ENCODE results near the gene NDRG3. TPM values are rescaled to one million over a fixed set of nuclear protein-coding genes. Genes with fewer than 3 reads are reported as not detected.
"Not testable (repeated sequence)": the region's sequence is repeated elsewhere in the genome, so short reads cannot be mapped to it uniquely, and the experiment has no call there.

The NDRG3 gene
- total RNA-seq, 1 donor from 2014 or later, result 36.9 TPM

DNA sequence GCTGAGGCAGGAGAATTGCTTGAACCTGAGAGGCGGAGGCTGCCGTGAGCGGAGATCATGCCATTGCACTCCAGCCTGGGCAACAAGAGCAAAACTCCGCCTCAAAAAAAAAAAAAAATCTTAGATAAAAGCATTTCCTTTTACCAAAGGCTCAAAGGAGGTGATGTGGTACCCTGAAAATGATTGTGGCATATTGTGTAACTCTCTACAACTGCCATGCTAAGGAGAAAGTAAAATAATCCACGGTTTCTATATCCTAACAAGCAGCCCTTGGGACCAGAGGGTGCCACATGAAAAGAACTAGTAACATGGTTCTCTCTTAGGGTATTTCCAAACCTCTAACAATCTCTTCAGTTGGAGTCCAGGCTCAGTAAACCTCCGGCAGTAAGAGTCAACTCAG is 61.1 kb downstream of the NDRG3 start:
- H3K9me3 ChIP-seq, result no peaks in the 10 kb centered on the region
- intact Hi-C loops (cut with DNase I), result no loop called here
- H3K27ac ChIP-seq, result no peak overlapping the region
- H3K4me3 ChIP-seq, result no peak overlapping the region
- no peaks in the 10 kb centered on the region for H3K27me3 ChIP-seq
- TF ChIP-seq, protein P1, sequence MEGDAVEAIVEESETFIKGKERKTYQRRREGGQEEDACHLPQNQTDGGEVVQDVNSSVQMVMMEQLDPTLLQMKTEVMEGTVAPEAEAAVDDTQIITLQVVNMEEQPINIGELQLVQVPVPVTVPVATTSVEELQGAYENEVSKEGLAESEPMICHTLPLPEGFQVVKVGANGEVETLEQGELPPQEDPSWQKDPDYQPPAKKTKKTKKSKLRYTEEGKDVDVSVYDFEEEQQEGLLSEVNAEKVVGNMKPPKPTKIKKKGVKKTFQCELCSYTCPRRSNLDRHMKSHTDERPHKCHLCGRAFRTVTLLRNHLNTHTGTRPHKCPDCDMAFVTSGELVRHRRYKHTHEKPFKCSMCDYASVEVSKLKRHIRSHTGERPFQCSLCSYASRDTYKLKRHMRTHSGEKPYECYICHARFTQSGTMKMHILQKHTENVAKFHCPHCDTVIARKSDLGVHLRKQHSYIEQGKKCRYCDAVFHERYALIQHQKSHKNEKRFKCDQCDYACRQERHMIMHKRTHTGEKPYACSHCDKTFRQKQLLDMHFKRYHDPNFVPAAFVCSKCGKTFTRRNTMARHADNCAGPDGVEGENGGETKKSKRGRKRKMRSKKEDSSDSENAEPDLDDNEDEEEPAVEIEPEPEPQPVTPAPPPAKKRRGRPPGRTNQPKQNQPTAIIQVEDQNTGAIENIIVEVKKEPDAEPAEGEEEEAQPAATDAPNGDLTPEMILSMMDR (IDR thresholded peaks at IDR 0.05), result no peak
- no peak for DNase-seq (ENCODE audit: low spot score in 2 of 2)
- peaks cover 30 to 71% of the 10 kb centered on the region in 2 donors for H3K36me3 ChIP-seq
- H3K4me1 ChIP-seq, result no peaks in the 10 kb centered on the region

DNA sequence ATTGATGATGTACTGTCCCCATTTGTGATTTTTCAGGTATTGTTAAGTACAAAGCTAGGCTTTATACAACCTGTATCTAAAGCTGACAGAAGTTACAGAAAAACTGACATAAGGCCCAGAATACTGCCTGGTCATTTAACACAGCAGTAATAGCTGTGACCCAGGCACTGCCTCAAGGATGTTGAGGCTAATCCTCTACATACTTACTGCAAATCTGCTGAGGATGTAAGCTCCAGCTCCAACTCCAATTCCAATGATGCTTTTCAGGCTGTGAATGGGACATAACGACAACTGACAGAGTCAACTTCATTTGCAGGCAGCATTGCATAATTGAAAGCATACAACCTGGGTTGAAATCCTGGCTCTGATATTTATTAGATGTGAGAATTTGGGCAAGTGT is 63.6 kb downstream of the NDRG3 start:
- Histone ChIP-seq H3K9me3 (no peaks in the 10 kb centered on the region), H3K27ac (no peak overlapping the region), H3K27me3 (no peaks in the 10 kb centered on the region), H3K4me3 (no peak overlapping the region), H3K36me3 (peaks cover 23 to 82% of the 10 kb centered on the region in 2 donors), H3K4me1 (no peaks in the 10 kb centered on the region)
- intact Hi-C loops (cut with DNase I), result no loop called here
- DNase-seq (ENCODE audit: low spot score in 2 of 2), result no peak
- TF ChIP-seq, protein P1 (IDR thresholded peaks at IDR 0.05), result no peak

DNA sequence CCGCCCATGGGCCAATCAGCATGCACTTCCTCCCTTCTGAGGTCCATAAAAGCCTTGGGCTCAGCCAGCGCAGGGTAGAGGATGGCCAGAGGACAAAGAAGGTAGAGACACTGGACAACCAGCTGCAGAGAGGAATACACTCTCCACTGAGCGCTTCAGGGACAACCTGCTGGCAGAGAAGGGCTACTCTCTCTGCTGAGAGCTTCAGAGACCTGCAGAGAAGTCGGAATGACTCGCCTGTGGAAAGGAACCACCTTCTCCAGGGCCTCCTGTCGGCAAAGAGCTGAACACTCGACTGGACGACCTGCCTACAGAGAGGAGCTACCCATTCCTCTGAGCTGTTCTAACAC is 68.5 kb downstream of the NDRG3 start:
- H3K27me3 ChIP-seq, result no peaks in the 10 kb centered on the region
- peaks cover 13 to 68% of the 10 kb centered on the region in 2 donors for H3K36me3 ChIP-seq
- H3K9me3 ChIP-seq, result no peaks in the 10 kb centered on the region
- no peaks in the 10 kb centered on the region for H3K4me1 ChIP-seq
- TF ChIP-seq, protein P1 (IDR thresholded peaks at IDR 0.05), result no peak
- no peak for DNase-seq (ENCODE audit: low spot score in 2 of 2)
- intact Hi-C loops (cut with DNase I), result no loop called here
- no peak overlapping the region for H3K4me3 ChIP-seq
- no peak overlapping the region for H3K27ac ChIP-seq

DNA sequence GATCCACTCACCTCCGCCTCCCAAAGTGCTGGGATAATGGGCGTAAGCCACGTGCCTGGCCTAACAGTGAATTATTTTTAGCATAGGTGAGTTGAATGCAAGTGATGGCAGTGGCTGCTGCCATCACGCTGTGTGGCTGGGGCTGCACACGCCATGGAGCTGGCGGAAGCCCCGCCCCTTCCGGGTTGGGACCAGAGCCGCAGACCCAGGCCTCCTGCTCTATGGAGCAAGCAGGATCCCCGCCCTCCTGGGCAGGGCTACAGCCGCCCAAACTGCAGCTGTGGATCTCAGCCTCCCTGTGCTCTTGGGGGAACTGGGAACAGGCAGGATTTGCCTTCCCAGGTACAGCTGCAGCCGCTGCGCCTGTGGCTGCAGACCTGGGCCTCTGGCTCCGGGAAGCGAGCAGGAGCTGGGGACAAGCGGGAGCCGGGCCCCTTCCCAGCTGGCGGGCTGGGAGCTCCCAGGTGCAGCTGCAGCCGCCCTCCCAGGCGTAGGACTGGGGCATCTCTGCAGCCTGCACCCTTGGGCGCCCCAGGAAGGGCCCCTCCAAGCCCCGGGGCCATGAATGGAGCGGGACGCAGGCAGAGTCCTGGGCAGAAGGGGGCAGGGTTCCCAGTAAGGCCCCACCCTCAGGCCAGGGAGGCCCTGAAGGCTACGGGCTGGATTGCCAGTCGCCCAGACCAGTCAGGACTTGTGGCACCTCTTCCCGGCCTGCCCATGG is 69.0 kb downstream of the NDRG3 start:
- H3K36me3 ChIP-seq, result peaks cover 10 to 65% of the 10 kb centered on the region in 2 donors
- H3K4me1 ChIP-seq, result no peaks in the 10 kb centered on the region
- H3K4me3 ChIP-seq, result no peak overlapping the region
- H3K27ac ChIP-seq, result no peak overlapping the region
- no peak for DNase-seq (ENCODE audit: low spot score in 2 of 2)
- no peaks in the 10 kb centered on the region for H3K9me3 ChIP-seq
- TF ChIP-seq, protein P1 (IDR thresholded peaks at IDR 0.05), result no peak
- intact Hi-C loops (cut with DNase I), result no loop called here
- H3K27me3 ChIP-seq, result no peaks in the 10 kb centered on the region

DNA sequence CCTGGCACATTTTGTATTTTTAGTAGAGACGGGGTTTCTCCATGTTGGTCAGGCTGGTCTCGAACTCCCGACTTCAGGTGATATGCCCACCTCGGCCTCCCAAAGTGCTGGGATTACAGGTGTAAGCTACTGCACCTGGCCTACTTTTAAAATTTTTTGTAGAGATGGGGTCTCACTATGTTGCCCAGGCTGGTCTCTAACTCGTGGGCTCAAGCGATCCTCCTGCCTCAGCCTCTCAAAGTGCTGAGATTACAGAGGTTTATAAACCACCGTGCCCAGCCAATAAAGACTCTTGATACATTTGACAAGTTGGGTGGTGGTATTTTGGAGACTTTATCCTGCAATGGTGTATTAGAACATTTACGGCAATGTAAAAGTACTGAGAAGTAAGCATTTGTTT is 70.3 kb downstream of the NDRG3 start:
- H3K4me3 ChIP-seq; H3K27ac ChIP-seq; intact Hi-C loops (cut with DNase I); H3K9me3 ChIP-seq; H3K27me3 ChIP-seq; DNase-seq (ENCODE audit: low spot score in 2 of 2); H3K4me1 ChIP-seq: not testable (repeated sequence)
- peaks cover 17 to 61% of the 10 kb centered on the region in 2 donors for H3K36me3 ChIP-seq

DNA sequence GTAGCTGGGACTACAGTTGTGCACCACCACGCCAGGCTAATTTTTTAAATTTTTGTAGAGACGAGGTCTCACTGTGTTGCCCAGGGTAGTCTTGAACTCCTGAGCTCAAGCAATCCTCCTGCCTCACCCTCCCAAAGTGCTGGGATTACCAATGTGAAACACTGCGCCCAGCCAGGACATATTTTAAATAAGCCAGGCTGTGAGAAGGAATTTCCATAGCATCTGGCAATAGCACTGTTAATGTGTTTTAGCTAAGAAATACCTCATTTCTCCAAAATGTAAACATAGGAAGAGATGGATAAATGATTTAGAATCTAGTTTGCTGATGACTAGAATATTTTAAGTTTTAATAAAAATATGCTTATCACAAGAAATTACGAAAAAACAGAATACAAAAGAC is 72.9 kb downstream of the NDRG3 start:
- H3K4me3 ChIP-seq, result no peak overlapping the region
- H3K9me3 ChIP-seq, result no peaks in the 10 kb centered on the region
- DNase-seq (ENCODE audit: low spot score in 2 of 2), result no peak
- intact Hi-C loops (cut with DNase I), result no loop called here
- H3K27me3 ChIP-seq, result no peaks in the 10 kb centered on the region
- no peaks in the 10 kb centered on the region for H3K4me1 ChIP-seq
- H3K36me3 ChIP-seq, result peaks cover 22 to 50% of the 10 kb centered on the region in 2 donors
- TF ChIP-seq, protein P1 (IDR thresholded peaks at IDR 0.05), result no peak
- H3K27ac ChIP-seq, result no peak overlapping the region

All from ascending aorta (tissue), 2 donors.